ENCODE results near the gene PARD6B. TPM values are rescaled to one million over a fixed set of nuclear protein-coding genes. Genes with fewer than 3 reads are reported as not detected.
"Not testable (repeated sequence)": the region's sequence is repeated elsewhere in the genome, so short reads cannot be mapped to it uniquely, and the experiment has no call there.

PARD6B gene
- total RNA-seq, 1 experiment from 2014 or later, result 41.3 TPM

- TF ChIP-seq SRF (IDR thresholded peaks at IDR 0.05; ENCODE audit: low read depth), result no peak
- CTCF ChIA-PET, result interaction anchor here (0.9 to 1.0 kb wide), 2 partner anchors 11 to 13 kb away, joined by 3 to 5 read pairs; no protein-coding TSS in a partner anchor
- Histone ChIP-seq H4K20me1 (ENCODE audit: insufficient read depth) (no peaks in the 10 kb centered on the region), H2AFZ (ENCODE audit: low read depth, low read length, poor library complexity, severe bottlenecking) (no peak overlapping the region), H3K9me3 (ENCODE audit: control insufficient read depth in 1 of 2, insufficient read depth in 1 of 2, low read depth in 1 of 2, low read length in 2 of 2) (no peaks in the 10 kb centered on the region), H3K4me1 (ENCODE audit: control insufficient read depth in 1 of 2, insufficient read depth in 2 of 2, low read length in 2 of 2) (peaks cover 0 to 9% of the 10 kb centered on the region in 2 experiments; a peak in 1 of 4 replicates), H3K79me2 (ENCODE audit: insufficient read depth, low read length) (no peaks in the 10 kb centered on the region), H3K9ac (ENCODE audit: low read length) (no peak overlapping the region), H3K27ac (ENCODE audit: low read depth, low read length) (no peak overlapping the region), H3K27me3 (ENCODE audit: insufficient read depth, low read length) (no peaks in the 10 kb centered on the region), H3K4me3 (replicated peaks in 1 of 2; ENCODE audit: low read depth in 1 of 2, low read length in 2 of 2) (no peak overlapping the region), H3K4me2 (ENCODE audit: low read length) (no peak overlapping the region), H3K36me3 (ENCODE audit: control insufficient read depth in 1 of 2, insufficient read depth in 2 of 2, low read length in 2 of 2) (no peaks in the 10 kb centered on the region), H3K9me2 (ENCODE audit: insufficient read depth) (no peaks in the 10 kb centered on the region)
- POLR2A ChIA-PET, result interaction anchor here (1.1 kb wide), 1 partner anchor 11 kb away, joined by 3 read pairs; no protein-coding TSS in a partner anchor
- no peak for DNase-seq (ENCODE audit: low read depth, low spot score)
- intact Hi-C loops (cut with micrococcal nuclease), result no loop called here
- no peak for ATAC-seq
- BruUV-seq (replicated peaks), result no TSS peak
- RAD21 ChIA-PET (ENCODE audit: low non-redundant PET in 1 of 2, low total read pairs in 2 of 2, uncharacterized antibody in 2 of 2, unreplicated experiment in 2 of 2), result no interaction called here
These were observed 46.0 kb downstream of the PARD6B start for GRCh38 chr20:50777373-50777772.

GRCh38 chr20:50778994-50779393 lies 47.6 kb downstream of the PARD6B start:
- ChIA-PET POLR2A (interaction anchor here (2.1 kb wide), 1 partner anchor 12 kb away, joined by 8 read pairs; no protein-coding TSS in a partner anchor), CTCF (interaction anchor here (1.0 kb wide), 1 partner anchor 12 kb away, joined by 4 read pairs; no protein-coding TSS in a partner anchor)
- H3K4me2 ChIP-seq (ENCODE audit: low read length); H3K36me3 ChIP-seq (ENCODE audit: control insufficient read depth in 1 of 2, insufficient read depth in 2 of 2, low read length in 2 of 2); H3K9me2 ChIP-seq (ENCODE audit: insufficient read depth); H3K9me3 ChIP-seq (ENCODE audit: control insufficient read depth in 1 of 2, insufficient read depth in 1 of 2, low read depth in 1 of 2, low read length in 2 of 2); RAD21 ChIA-PET (ENCODE audit: low non-redundant PET in 1 of 2, low total read pairs in 2 of 2, uncharacterized antibody in 2 of 2, unreplicated experiment in 2 of 2); intact Hi-C loops (cut with micrococcal nuclease); H3K9ac ChIP-seq (ENCODE audit: low read length); H3K27me3 ChIP-seq (ENCODE audit: insufficient read depth, low read length); H3K79me2 ChIP-seq (ENCODE audit: insufficient read depth, low read length); H2AFZ ChIP-seq (ENCODE audit: low read depth, low read length, poor library complexity, severe bottlenecking); DNase-seq (ENCODE audit: low read depth, low spot score); H3K27ac ChIP-seq (ENCODE audit: low read depth, low read length); H3K4me1 ChIP-seq (ENCODE audit: control insufficient read depth in 1 of 2, insufficient read depth in 2 of 2, low read length in 2 of 2); H4K20me1 ChIP-seq (ENCODE audit: insufficient read depth); BruUV-seq (replicated peaks); H3K4me3 ChIP-seq (replicated peaks in 1 of 2; ENCODE audit: low read depth in 1 of 2, low read length in 2 of 2); ATAC-seq: not testable (repeated sequence)

GRCh38 chr20:50783390-50783789 lies 52.0 kb downstream of the PARD6B start:
- ChIA-PET CTCF (interaction anchor here (1.4 kb wide), 1 partner anchor 158 kb away, joined by 5 read pairs; no protein-coding TSS in a partner anchor), RAD21 (ENCODE audit: low non-redundant PET in 1 of 2, low total read pairs in 2 of 2, uncharacterized antibody in 2 of 2, unreplicated experiment in 2 of 2) (no interaction called here), POLR2A (no interaction called here)
- ATAC-seq (no peak), DNase-seq (ENCODE audit: low read depth, low spot score) (no peak)
- intact Hi-C loops (cut with micrococcal nuclease), result no loop called here
- no peak overlapping the region for H2AFZ ChIP-seq (ENCODE audit: low read depth, low read length, poor library complexity, severe bottlenecking)
- H3K27me3 ChIP-seq (ENCODE audit: insufficient read depth, low read length), result no peaks in the 10 kb centered on the region
- peaks cover 0 to 7% of the 10 kb centered on the region in 2 experiments; a peak in 3 of 4 replicates for H3K4me1 ChIP-seq (ENCODE audit: control insufficient read depth in 1 of 2, insufficient read depth in 2 of 2, low read length in 2 of 2)
- H3K9me2 ChIP-seq (ENCODE audit: insufficient read depth), result no peaks in the 10 kb centered on the region
- H3K79me2 ChIP-seq (ENCODE audit: insufficient read depth, low read length), result no peaks in the 10 kb centered on the region
- no peaks in the 10 kb centered on the region for H4K20me1 ChIP-seq (ENCODE audit: insufficient read depth)
- H3K9ac ChIP-seq (ENCODE audit: low read length), result no peak overlapping the region
- no peaks in the 10 kb centered on the region for H3K9me3 ChIP-seq (ENCODE audit: control insufficient read depth in 1 of 2, insufficient read depth in 1 of 2, low read depth in 1 of 2, low read length in 2 of 2)
- BruUV-seq (replicated peaks), result no TSS peak
- no peak overlapping the region for H3K4me3 ChIP-seq (replicated peaks in 1 of 2; ENCODE audit: low read depth in 1 of 2, low read length in 2 of 2)
- H3K27ac ChIP-seq (ENCODE audit: low read depth, low read length), result no peak overlapping the region
- H3K36me3 ChIP-seq (ENCODE audit: control insufficient read depth in 1 of 2, insufficient read depth in 2 of 2, low read length in 2 of 2), result no peaks in the 10 kb centered on the region
- no peak overlapping the region for H3K4me2 ChIP-seq (ENCODE audit: low read length)
- TF ChIP-seq FOSL1 (IDR thresholded peaks at IDR 0.05; ENCODE audit: low read depth) (no peak), ZNF274 (IDR thresholded peaks at IDR 0.05; ENCODE audit: low read depth, low read length) (no peak), SP1 (IDR thresholded peaks at IDR 0.05; ENCODE audit: low read depth) (no peak), ZBTB33 (IDR thresholded peaks at IDR 0.05; ENCODE audit: extremely low read depth, insufficient replicate concordance, low read length) (no peak), EGR1 (IDR thresholded peaks at IDR 0.05; ENCODE audit: low read depth) (no peak), SRF (IDR thresholded peaks at IDR 0.05; ENCODE audit: low read depth) (no peak), ZFX (IDR thresholded peaks at IDR 0.05) (no peak), TCF7L2 (IDR thresholded peaks at IDR 0.05; ENCODE audit: borderline replicate concordance, extremely low read depth, insufficient read depth, insufficient read length) (no peak), POLR2A (IDR thresholded peaks at IDR 0.05; ENCODE audit: borderline replicate concordance, extremely low read depth, insufficient read depth, insufficient read length) (no peak), ELF1 (IDR thresholded peaks at IDR 0.05; ENCODE audit: borderline replicate concordance, low read depth) (no peak)
- TF ChIP-seq, protein P1, sequence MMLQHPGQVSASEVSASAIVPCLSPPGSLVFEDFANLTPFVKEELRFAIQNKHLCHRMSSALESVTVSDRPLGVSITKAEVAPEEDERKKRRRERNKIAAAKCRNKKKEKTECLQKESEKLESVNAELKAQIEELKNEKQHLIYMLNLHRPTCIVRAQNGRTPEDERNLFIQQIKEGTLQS (IDR thresholded peaks at IDR 0.05), result no peak

All from HCT116 (cell line).